Measurements from ENCODE around the gene MIR17HG.

DNA sequence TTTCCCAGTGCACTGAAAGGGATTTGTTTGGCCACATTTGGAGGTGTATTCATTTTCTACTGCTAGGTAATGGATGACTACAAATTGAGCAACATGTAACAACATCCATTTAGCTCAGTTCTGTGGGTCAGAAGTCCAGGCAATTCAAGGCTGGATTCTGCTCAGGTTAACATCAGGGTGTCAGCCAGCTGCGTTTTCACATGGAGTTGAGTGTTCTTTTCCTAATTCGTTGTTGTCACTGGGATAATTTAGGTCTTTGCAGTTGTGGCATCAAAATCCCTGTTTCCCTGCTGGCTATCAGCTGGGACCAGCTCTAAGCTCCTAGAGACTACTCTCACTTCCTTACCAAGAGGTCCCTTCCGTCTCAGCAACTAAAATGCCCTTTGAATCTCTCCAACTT, 25.4 kb downstream of the MIR17HG start:
- TF ChIP-seq, protein P1, sequence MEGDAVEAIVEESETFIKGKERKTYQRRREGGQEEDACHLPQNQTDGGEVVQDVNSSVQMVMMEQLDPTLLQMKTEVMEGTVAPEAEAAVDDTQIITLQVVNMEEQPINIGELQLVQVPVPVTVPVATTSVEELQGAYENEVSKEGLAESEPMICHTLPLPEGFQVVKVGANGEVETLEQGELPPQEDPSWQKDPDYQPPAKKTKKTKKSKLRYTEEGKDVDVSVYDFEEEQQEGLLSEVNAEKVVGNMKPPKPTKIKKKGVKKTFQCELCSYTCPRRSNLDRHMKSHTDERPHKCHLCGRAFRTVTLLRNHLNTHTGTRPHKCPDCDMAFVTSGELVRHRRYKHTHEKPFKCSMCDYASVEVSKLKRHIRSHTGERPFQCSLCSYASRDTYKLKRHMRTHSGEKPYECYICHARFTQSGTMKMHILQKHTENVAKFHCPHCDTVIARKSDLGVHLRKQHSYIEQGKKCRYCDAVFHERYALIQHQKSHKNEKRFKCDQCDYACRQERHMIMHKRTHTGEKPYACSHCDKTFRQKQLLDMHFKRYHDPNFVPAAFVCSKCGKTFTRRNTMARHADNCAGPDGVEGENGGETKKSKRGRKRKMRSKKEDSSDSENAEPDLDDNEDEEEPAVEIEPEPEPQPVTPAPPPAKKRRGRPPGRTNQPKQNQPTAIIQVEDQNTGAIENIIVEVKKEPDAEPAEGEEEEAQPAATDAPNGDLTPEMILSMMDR (IDR thresholded peaks at IDR 0.05): no peak
- TF ChIP-seq POLR2A (IDR thresholded peaks at IDR 0.05): no peak

Data from sigmoid colon (tissue), 3 donors.